Stimulated activated naive CD8-positive, alpha-beta T cell treated with anti-CD3 and anti-CD28 coated beads, Interleukin-15, amount 100 ng/mL, for 72 hours (primary cell): ENCODE results near the gene PLEKHA8.

ENCODE experiments used
- ATAC-seq: fragments of 150-1000 bp; cut with Tn5 transposase; 2 replicates; pipeline ENCODE4 v1.10.0; 2021; ENCODE audit warnings: mild to moderate bottlenecking, moderate library complexity
- DNase-seq, 2 donors: peaks; one replicate each; pipeline ENCODE4 v3.0.0; 2021 to 2022
- H3K27ac Mint-ChIP-seq, 2 donors: one replicate each; pipeline ENCODE4 v1.8.0; 2022; ENCODE audit warnings: mild to moderate bottlenecking in 2 of 2, mixed read lengths in 2 of 2, moderate library complexity in 2 of 2
- H3K27me3 Mint-ChIP-seq: one replicate; pipeline ENCODE4 v1.8.0; 2022; ENCODE audit warnings: mixed read lengths
- H3K4me1 Mint-ChIP-seq: one replicate; pipeline ENCODE4 v1.8.0; 2022; ENCODE audit warnings: mild to moderate bottlenecking, mixed read lengths
- H3K4me3 Mint-ChIP-seq, 2 donors: one replicate each; pipeline ENCODE4 v1.8.0; 2022; ENCODE audit warnings: mild to moderate bottlenecking in 2 of 2, mixed read lengths in 2 of 2, moderate library complexity in 1 of 2
- H3K9me3 Mint-ChIP-seq, 2 donors: one replicate each; pipeline ENCODE4 v1.8.0; 2022; ENCODE audit warnings: mixed read lengths in 2 of 2

PLEKHA8 gene

DNA sequence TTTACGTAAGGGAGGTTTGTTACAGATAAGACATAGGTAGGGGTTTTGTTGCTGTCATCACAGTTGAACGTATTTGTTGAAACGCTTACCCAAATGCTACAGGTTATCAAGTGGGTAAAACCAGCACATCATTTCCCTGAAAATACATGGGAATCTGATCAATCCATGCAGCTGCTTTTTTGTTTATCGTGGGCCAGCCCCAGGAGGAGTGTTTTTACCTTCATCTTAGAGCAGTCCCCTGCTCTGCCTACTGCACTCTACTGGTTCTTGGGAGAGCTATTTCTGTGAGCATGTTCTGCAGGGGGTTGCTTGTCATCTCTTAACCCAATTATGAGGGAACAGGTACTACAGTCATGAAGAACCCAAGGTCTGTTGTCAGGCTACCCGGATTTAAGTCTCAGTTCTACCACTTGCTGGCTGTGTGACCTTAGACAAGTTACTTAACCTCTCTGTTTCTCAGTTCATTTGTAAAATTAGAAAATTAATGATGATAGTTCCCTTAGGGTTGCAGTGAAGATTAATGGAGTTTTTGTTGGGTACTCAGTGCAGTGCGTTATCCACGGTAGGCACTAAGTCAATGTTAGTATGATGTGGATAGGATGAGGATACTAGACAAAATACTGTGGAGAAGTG lies 121.5 kb downstream of the PLEKHA8 start:
- no peaks in the 10 kb centered on the region for H3K4me1 Mint-ChIP-seq
- peak; percentile 4 for ATAC-seq
- H3K9me3 Mint-ChIP-seq = no peaks in the 10 kb centered on the region
- DNase-seq = no peak
- peak overlapping the region in 1 of 2 donors; percentile 42 for H3K27ac Mint-ChIP-seq
- no peaks in the 10 kb centered on the region for H3K27me3 Mint-ChIP-seq
- H3K4me3 Mint-ChIP-seq = no peak overlapping the region

DNA sequence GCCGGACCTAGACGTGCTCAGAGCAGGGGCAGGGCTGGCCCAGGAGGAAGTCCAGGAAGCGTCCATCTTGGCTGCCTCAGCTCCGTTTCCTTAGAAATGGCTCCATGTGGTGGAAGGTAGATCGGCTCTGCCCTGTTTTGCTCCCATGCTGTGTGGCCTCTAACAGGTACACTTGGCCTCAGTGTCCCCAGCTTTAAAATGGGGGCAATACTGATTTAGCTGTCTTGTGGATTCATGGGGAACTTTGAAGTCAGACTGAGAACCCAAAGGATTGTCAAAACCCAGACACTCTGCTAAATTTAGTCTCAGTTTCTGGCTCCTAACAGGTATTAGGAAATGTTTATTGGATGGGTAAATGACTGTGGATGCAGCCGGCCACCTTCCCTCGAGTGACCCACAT lies 122.5 kb downstream of the PLEKHA8 start:
- Mint-ChIP-seq H3K4me3 (no peak overlapping the region), H3K27me3 (no peaks in the 10 kb centered on the region), H3K4me1 (peaks cover 5% of the 10 kb centered on the region), H3K9me3 (no peaks in the 10 kb centered on the region), H3K27ac (no peak overlapping the region)
- no peak for DNase-seq
- no peak for ATAC-seq

DNA sequence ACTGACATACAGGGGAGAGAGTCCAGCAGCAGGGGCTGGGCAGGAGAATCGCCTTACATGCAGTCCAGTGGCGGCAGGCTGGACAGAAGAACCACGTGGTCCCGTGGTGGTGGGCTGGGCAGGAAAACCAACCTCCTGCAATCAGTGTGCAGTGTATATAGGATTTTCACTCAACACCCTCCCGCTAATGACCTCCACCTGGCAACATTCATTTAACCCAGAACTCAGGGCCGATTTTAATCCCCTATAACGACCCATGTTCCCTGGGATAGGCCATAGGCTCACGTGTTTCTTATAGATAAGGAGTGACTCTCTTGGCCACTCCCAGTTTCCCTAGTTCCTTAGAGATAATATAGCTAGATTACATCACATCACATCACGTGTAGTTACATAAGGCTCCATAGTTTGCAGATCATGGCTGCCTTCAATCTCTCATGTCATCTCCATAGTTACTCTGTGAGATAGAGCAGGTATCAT lies 125.9 kb downstream of the PLEKHA8 start:
- Mint-ChIP-seq H3K4me1 (peaks cover 18% of the 10 kb centered on the region), H3K9me3 (no peaks in the 10 kb centered on the region), H3K27ac (no peak overlapping the region), H3K27me3 (no peaks in the 10 kb centered on the region), H3K4me3 (no peak overlapping the region)
- ATAC-seq (no peak), DNase-seq (no peak)

DNA sequence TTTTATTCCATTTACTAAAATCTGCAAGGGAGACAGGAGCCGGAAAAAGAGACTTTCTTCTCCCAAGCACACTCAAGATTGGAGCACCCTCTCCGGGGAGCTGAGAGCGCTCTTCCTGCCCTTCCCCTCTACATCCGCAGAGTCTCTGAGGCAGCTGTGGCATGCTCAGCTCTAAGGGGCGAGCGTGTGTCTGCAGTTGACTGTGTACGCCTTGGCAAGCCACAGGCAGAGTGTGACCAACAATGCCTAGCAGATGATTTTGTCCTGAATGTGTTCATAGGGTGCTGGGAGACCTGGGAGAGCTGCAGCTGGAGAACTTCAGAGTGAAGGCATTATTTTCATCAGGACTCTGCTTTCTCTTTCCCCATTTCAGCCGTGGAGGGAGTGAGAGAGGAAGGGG lies 127.3 kb downstream of the PLEKHA8 start:
- H3K27ac Mint-ChIP-seq = no peak overlapping the region
- no peaks in the 10 kb centered on the region for H3K27me3 Mint-ChIP-seq
- H3K4me3 Mint-ChIP-seq = peak overlapping the region in 1 of 2 donors; percentile 43
- no peak for ATAC-seq
- peaks cover 32% of the 10 kb centered on the region for H3K4me1 Mint-ChIP-seq
- H3K9me3 Mint-ChIP-seq = no peaks in the 10 kb centered on the region
- DNase-seq = no peak

DNA sequence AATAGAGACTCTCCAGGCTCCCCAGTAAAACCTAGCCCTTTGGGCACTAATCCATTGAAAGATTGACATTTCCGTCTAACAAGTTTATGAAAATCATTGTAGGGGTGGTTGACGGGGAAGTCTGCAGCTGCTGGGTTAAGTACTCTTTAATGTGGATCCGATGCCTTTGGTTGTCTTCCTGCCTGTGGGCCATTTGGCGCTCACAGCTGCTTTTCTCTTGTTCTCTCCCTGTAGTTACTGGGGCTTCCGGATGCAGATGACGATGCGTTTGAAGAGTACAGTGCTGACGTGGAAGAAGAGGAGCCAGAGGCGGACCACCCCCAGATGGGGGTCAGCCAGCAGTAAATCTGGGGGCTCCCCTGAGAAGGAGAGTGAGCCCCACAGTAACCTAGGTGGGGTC lies 129.0 kb downstream of the PLEKHA8 start:
- no peak for DNase-seq
- Mint-ChIP-seq H3K4me1 (peaks cover 41% of the 10 kb centered on the region), H3K4me3 (peak overlapping the region; percentile 48 to 60), H3K27me3 (no peaks in the 10 kb centered on the region), H3K27ac (peak overlapping the region; percentile 8 to 71), H3K9me3 (no peaks in the 10 kb centered on the region)
- peak; percentile 63 for ATAC-seq

DNA sequence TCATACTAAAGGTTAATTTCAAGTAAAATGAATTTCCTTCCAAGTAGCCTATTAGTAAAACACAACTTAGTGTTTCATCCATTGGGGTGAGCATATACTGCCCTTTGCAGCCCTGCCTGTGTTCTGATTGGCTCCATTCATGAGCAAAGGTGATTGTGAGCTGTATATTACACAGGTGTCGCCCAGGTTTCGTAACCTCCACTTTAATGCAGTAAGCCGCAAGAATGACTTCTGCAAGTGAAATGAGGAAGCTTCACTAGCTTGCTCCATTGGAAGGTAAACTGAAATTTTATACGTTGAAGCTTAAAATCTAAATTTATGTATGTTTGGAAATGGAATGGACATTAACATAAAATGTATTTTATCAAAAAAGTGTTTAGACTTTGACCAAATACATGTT lies 131.0 kb downstream of the PLEKHA8 start:
- DNase-seq = no peak
- Mint-ChIP-seq H3K27me3 (no peaks in the 10 kb centered on the region), H3K4me3 (no peak overlapping the region), H3K9me3 (no peaks in the 10 kb centered on the region), H3K4me1 (peaks cover 60% of the 10 kb centered on the region), H3K27ac (no peak overlapping the region)
- no peak for ATAC-seq

DNA sequence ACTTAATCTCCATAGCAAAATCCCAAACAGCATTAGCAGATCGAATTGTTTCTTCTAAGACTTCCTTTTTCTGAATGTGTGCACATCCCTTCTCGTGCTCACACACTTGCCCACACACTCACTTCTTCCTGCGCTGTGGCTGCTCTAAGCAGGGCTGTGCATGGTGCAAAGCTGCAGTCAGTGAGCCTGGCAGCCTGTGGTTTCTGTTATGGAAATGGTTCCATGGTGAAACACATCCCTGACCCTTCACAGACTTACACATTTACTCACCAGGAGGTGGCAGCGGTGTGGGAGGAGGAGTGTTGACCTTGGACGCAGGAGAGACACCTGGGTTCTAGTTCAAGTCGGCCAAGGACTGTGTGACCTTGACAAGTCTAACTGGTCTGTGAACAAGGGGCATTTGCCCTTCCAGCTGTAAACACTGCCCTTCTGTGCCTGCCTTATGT lies 131.5 kb downstream of the PLEKHA8 start:
- peak; percentile 41 for ATAC-seq
- H3K9me3 Mint-ChIP-seq = no peaks in the 10 kb centered on the region
- H3K4me1 Mint-ChIP-seq = peaks cover 60% of the 10 kb centered on the region
- DNase-seq = peak in 1 of 2 donors; percentile 19
- H3K27ac Mint-ChIP-seq = no peak overlapping the region
- no peaks in the 10 kb centered on the region for H3K27me3 Mint-ChIP-seq
- H3K4me3 Mint-ChIP-seq = no peak overlapping the region

DNA sequence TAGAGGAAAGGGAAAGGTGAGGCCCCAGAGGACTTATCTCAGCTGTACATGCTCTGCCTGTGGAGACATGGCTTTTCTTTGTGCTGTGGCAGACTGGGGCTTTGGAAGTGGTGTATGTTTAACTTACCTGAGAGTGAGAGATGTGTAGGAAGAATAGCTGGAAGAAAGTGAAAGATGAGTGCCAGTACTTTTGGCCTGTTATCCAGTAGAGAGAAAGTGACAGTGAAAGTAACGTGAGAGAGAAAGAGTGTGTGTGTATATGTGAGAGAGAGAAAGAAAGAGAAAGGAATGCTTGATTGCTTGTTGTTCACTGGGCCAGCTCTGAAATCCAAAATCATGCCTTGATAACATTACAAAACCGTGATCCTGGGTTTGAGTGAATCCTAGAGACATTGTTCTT lies 132.1 kb downstream of the PLEKHA8 start:
- ATAC-seq (no peak), DNase-seq (no peak)
- H3K27ac Mint-ChIP-seq = no peak overlapping the region
- H3K4me1 Mint-ChIP-seq = peaks cover 59% of the 10 kb centered on the region
- H3K9me3 Mint-ChIP-seq = no peaks in the 10 kb centered on the region
- no peaks in the 10 kb centered on the region for H3K27me3 Mint-ChIP-seq
- H3K4me3 Mint-ChIP-seq = no peak overlapping the region

DNA sequence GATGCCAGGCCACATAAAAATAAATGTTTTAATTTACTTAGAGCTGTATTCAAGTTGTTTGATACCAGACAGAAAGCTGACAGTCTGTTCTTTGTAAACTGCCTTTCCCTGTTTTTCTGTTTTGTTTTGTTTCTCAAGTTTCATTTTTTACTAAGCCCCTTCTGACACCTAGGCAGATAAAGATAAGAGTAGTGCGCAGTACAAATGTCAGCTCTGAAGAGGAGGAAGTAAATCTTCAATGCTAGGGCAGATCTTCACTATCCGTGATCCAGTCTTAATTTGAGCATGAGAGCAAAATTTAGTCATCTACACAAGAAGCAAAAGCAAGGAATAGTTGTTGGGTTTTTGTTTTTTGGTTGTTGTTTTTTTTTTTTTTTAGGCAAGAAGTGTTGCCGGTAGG lies 133.9 kb downstream of the PLEKHA8 start:
- H3K27ac Mint-ChIP-seq = no peak overlapping the region
- DNase-seq = no peak

DNA sequence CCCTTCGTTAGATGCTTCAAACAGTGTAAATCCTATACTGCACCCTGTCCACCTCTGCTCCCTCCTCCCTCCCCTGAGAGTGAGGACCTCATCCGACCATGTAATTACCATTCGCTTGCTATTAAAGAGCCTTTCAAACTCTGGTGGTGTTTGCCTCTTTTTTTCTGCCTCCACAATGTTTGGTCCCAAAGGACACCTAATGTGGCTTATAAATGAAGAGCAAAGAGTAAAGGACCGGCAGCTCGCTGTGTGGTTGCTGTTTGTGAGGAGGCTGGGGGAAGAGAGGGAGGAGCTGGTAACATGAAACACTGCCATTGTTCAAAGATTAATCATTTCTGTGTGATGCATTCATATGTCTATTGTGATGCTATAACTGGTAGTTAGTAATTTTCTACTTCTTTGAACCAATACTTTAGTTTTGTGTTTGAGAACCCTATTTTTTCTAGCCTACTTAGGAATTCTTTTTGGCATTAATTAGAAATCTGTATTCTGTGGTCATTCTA lies 134.5 kb downstream of the PLEKHA8 start:
- ATAC-seq = peak; percentile 53
- peak in 1 of 2 donors; percentile 18 for DNase-seq
- H3K9me3 Mint-ChIP-seq = no peaks in the 10 kb centered on the region
- peaks cover 45% of the 10 kb centered on the region for H3K4me1 Mint-ChIP-seq
- H3K27me3 Mint-ChIP-seq = no peaks in the 10 kb centered on the region
- H3K4me3 Mint-ChIP-seq = peak overlapping the region; percentile 49 to 62
- peak overlapping the region in 1 of 2 donors; percentile 83 for H3K27ac Mint-ChIP-seq

More for the DNA sequence above, 133.9 kb downstream of the PLEKHA8 start:
- no peaks in the 10 kb centered on the region for H3K27me3 Mint-ChIP-seq
- H3K4me1 Mint-ChIP-seq = peaks cover 50% of the 10 kb centered on the region
- H3K4me3 Mint-ChIP-seq = peak overlapping the region; percentile 49 to 62
- H3K9me3 Mint-ChIP-seq = no peaks in the 10 kb centered on the region
- ATAC-seq = no peak

DNA sequence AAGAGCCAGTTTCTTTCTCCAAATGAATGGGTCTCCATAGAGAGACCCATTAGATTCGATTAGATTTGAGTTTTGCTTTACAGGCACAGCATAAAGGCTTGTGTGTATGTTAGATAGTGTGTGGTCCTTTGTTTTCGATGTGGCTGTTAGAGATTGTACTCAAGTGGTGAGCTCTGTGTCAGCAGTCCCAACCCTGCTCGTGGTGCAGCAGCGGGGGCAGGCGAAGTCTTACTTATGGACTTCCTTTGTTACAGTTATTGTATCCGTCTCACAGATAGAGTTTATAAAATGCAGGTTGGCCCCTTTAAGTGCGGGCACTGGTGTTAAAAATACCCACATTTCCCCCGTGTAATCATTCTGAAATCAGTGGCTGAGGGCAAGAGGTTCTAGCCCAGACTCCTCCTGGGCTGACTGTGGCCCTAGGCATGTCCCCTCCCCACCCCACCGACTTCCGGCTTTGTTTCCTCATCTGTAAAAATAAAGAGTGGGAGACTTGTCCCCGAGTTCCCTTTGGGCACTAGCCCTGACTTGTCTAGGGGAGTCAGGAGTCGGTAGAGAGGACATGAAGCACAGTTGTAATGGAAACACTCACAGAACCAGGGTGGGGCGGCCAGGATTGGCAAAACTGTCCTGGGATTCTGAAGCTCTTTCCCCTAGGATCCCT lies 135.2 kb downstream of the PLEKHA8 start:
- ATAC-seq (peak; percentile 82), DNase-seq (peak in 1 of 2 donors; percentile 51)
- Mint-ChIP-seq H3K27ac (peak overlapping the region in 1 of 2 donors; percentile 49), H3K4me1 (peaks cover 42% of the 10 kb centered on the region), H3K9me3 (no peaks in the 10 kb centered on the region), H3K27me3 (no peaks in the 10 kb centered on the region), H3K4me3 (peak overlapping the region; percentile 49 to 56)

DNA sequence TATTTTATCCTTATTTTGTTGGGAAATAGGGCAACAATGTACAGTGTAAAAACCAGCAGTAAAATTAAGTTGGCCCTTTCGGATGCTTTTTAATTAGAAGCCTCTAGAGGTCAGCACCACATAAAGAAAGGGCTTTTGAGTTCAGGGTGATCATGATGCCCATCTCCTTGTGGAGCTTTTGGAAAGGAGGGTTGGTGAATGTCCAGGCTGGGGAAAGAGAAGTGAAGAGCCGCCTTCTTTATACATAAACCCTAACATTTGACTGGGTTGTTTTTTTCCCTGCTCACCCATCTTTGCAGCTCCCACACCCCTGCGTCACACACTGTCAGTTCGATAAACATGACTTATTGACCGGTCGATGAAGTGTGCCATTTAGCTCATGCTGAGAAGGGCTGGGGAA lies 136.4 kb downstream of the PLEKHA8 start:
- no peak for DNase-seq
- H3K4me1 Mint-ChIP-seq = peaks cover 37% of the 10 kb centered on the region
- H3K4me3 Mint-ChIP-seq = no peak overlapping the region
- no peaks in the 10 kb centered on the region for H3K9me3 Mint-ChIP-seq
- ATAC-seq = no peak
- peak overlapping the region in 1 of 2 donors; percentile 15 for H3K27ac Mint-ChIP-seq
- no peaks in the 10 kb centered on the region for H3K27me3 Mint-ChIP-seq

DNA sequence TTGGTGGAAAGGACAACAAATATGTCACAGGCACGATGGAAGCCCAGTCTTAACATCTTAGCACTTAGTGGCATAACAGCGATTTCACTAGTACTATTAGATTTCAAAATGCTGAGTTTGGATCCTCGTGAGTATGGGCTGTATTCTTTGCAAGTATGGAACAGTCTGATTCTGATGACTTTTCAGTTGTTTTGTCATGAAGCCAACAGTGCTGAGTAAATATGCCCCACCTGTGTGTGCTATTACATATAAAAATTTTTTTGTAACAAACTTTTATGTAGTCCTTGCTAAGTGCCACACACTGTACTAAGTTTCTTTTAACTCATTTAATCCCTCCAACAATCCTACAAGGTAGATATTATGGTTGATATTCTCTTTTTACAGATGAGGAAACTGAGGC lies 137.4 kb downstream of the PLEKHA8 start:
- Mint-ChIP-seq H3K4me1 (peaks cover 27% of the 10 kb centered on the region), H3K9me3 (no peaks in the 10 kb centered on the region), H3K4me3 (no peak overlapping the region), H3K27ac (no peak overlapping the region), H3K27me3 (no peaks in the 10 kb centered on the region)
- ATAC-seq (no peak), DNase-seq (no peak)

DNA sequence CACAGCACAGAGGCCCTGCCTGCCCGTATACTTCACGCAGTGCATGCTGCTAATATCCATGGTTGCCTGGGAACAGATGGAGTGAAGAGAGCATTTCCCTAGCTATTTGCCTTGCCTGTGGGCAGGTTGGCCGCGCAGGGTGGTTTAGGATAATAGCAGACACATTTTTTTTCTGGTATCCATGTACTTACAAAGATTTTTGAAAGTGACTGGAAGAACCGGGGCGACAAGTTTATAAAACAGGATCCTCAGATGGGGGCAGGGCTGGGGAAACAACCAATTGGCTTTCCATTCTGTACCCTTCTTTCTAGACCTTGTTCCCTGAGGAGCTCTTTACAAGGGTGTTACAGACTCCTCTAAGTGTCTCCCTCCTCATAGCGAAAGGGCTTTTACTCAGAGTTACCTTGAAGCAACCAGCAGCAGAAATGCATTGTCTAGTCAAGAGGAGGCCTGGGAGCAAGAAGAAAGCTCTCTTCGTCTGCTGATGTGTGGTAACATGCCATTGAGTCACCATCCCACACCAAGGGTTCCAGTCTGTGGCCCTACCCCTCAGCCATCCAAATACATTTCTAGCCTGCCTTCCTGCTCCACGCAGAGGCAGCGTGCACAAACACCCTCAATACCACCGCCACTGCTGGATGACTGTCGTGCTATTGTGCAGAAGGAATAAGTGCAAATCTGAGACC lies 138.1 kb downstream of the PLEKHA8 start:
- peak overlapping the region in 1 of 2 donors; percentile 34 for H3K27ac Mint-ChIP-seq
- ATAC-seq = no peak
- H3K4me3 Mint-ChIP-seq = no peak overlapping the region
- no peak for DNase-seq
- no peaks in the 10 kb centered on the region for H3K9me3 Mint-ChIP-seq
- peaks cover 23% of the 10 kb centered on the region for H3K4me1 Mint-ChIP-seq
- H3K27me3 Mint-ChIP-seq = no peaks in the 10 kb centered on the region

DNA sequence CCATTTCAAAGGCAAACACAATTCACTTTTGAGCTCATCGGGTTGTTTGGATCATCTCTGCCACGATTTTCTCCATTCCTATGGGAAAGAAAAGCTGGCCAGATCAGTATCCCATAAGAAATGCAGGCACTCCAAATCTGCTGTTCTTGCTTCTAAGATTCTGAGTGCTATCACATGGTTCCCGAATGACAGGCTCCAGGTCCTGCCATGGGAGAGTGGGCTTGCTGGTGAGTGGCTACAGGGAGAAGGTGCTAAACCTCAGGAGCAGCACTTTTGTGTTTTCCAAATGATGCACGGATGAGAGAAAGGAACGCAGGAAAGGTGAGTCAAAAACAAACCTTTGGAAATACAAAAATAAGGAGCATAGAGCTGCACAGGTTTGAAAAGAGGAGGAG lies 138.6 kb downstream of the PLEKHA8 start:
- Mint-ChIP-seq H3K27me3 (no peaks in the 10 kb centered on the region), H3K4me3 (no peak overlapping the region), H3K9me3 (no peaks in the 10 kb centered on the region), H3K27ac (no peak overlapping the region), H3K4me1 (peaks cover 22% of the 10 kb centered on the region)
- DNase-seq = no peak
- no peak for ATAC-seq

DNA sequence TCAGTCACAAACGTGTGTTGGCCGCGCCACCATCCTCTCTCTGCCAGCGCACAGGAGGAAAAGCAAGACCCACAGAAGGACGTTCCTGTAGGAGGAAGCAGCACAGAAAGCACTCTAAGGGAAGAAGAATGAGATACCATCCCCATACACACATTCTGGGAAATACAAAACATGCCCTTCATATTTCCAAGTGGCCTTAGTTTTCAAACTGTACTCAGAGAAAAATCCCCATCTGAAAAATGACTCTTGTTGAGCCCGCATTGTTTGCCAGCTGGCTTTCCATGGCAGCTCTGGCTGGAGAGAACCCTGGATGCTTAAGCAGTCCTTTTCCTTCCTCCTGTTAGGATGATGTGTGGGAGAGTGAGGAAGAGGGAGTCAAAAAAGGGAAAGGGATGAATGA lies 139.7 kb downstream of the PLEKHA8 start:
- DNase-seq (no peak), ATAC-seq (no peak)
- Mint-ChIP-seq H3K4me1 (peaks cover 11% of the 10 kb centered on the region), H3K27me3 (no peaks in the 10 kb centered on the region), H3K4me3 (no peak overlapping the region), H3K27ac (no peak overlapping the region), H3K9me3 (no peaks in the 10 kb centered on the region)
